NCI-H1048 (cell line): ENCODE data around the gene CTRB1.
"Not testable (repeated sequence)": the region's sequence is repeated elsewhere in the genome, so short reads cannot be mapped to it uniquely, and the experiment has no call there.

ENCODE experiments used
- DNase-seq: peaks from one replicate; lab custom pipeline; 2025; lab: John Stamatoyannopoulos, UW

Gene CTRB1

DNA sequence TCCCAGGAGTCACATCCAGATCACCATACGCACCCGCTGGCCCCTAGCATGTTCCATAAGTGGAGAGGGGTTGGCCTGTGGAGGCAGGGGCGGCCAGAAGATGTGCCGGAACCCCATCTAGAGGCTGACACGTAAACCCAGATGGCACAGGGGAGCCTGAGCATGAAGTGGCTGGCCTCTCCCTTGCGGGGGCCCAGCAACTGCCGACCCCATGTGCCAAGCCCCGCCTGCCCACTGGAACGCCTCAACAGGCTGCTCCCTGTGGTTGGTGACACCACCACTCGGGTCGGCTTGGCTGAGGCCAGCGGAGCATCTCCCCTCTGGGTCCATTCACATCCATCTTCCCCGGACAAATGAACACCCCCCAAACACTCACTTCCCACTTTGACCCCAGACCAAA, 23.2 kb downstream of the CTRB1 start:
- DNase-seq, result no peak

DNA sequence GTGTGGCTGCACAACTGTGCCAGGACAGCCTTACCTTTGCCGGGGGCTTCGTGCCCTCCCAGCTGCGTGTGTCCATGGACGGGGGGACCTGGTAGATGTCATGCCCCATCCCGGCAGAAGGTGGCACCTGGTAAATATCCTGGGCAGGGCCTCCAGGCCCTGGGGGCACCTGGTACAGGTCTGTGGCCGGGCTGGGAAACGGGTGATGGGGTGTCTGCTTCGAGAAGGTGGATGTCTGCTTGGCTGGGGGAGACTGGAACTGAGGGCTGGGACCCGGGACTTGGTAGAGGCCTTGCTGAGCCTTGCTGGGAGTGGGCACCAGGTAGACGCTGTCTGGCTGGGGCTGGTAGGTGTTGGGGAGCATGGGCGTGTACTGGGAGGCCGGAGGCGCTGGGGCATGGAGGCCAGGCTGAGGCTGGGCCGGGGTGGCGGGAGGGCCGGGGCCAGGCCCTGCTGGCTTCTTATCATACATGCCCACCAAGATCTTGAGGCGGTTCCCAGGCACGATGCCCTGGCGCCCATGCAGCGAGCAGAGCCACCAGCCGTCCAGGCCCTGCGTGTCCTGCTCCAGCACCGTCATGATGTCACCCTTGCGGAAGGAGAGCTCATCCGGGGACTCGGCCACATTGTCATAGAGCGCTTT, 23.8 kb downstream of the CTRB1 start:
- not testable (repeated sequence) for DNase-seq

DNA sequence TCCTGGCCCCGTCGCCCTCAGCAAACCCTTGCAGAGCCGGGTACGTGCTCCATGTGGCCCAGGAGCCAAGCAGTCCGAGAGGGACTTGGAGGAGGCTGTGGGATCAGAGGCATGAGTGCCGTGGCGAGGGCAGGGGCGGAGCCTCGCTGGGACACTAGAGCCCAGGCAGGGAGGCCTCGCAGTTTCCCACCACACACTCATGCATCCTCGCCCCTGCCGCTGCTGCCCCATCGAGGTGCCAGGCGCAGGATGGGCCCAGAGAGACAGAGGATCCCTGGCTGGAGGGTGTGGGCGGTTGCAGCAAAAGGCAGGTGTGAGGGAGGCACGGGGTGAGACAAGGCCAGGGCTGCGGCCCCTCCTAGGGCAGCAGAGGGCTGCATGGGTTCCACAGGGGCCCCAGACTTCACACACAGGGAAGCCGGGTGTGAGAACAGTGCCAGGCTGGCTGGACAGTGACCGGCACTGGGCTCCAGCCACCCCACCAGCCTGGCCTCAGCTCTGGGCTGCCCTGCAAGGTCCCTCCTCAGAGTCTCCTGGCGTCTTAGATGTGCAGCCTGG, 25.0 kb downstream of the CTRB1 start:
- DNase-seq, result no peak

DNA sequence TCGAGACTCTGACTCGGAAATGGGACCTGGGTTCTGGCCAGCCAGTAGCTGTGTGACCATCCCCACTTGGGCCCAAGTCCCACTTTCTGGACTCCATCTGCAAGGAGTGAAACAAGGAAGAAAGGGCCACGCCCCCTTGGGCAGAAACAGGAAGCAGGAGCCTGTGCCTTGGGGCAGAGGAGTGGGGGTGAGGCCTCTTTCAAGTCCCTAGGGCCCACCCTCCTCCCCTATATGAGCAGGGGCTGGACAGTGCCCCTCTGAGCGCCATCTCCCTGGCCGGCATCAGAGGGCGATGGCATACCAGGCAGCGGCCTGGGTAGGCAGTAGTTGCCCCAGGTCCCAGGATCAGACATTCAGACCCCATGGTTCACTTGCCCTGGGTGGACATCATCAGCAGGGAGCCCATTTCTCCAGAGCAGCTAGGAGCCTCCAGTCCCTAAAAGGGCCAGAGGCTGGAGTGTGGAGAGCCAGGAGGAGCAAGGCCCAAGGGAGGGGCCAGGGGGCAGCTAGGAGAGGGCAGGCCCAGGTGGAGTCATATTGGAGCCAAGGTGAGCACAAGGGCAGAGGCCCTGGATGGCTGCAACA, 25.5 kb downstream of the CTRB1 start:
- DNase-seq, result no peak

DNA sequence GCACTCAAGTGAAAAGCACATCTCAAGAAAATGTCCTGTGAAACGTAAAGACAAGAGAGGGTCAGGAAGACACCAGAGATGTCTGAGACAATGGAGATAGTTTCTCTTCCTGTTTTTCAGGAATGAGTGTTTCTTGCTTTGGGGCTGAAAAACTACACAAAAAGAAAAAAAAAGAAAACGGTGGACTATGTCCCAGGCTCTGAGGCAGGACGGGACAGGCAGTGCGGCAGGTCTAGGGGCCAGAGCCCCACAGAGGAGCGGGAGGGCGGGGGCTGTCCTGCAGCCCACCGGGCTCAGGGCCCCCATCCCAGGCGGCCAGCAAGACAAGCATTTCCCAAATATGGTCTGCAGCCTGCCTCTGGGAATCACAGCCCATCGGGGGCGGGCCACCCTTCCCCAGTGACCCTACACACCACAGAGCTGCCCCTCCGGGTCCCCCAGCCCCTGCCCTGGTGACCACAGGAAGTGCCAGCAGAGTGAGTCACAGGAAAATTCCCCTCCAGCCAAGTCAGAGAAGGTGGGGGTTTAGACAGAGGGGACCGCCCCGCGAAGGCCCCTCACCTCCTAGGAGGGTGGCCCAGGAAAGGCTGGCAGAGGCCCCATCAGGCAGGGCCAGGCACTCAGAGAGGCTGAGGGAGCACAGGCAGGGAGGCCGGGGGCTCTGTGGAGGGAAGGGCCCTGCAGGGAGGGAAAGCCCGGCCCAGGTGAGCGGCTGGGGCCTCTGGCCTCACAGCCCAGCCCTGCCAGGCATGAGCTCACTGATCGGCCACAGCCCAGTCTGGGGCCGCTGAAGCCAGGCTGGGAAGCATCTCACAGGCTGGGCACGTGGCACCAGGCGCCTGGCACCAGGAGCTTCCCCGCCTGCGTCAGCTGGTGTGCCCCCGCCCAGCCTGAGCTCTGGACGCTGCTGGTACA, 26.3 kb downstream of the CTRB1 start:
- no peak for DNase-seq

DNA sequence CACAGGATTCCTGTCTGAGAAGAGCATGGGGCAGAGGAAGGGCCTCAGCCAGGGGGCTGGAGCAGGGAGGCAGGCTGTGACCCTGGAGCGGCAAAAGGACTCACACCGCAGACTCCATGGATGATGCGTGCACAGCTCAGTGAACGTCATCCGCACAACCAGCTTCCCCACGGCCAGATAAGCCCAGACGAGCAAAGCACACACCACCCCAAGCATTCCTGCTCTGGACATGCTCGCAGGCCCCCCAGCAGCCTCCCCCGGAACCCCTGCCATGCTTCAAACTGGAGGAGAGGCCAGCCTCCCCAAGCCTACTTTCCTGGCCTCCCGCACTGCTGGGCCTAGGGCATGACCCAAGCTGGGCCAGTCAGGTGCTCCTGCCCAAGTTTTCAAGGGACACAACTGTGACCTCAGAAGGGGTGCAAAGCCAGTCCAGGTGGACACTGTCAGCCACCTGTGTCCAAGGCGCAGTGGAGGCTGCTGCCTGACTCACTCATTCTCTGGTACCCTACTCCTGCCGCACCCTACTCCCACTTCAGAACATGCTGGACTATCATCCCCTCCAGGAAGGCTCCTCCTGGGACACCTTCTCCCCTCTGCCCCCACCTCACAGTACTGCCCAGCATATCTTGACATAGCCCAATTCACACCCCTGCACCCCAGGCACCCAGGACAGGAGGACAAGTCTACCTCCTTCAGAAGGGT, 27.9 kb downstream of the CTRB1 start:
- no peak for DNase-seq

DNA sequence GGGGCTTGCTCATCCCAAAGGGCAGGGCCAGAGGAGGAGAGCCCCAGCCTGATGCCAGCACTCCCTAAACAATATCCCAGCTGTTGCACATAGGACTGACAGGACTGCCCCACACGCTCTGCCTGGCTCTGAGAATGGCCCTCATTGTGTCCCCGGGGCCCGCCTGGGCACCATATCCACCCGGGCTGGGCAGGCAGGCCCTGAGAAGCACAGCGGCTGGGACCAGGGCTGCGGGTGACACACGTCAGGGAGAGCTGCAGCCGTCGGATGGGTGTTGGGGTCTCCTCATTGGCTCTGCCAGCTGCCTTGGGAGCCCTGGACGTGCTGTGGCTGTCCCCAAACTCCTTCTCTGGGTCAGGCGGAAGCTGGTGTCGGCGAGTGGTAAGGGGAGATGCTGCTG, 28.5 kb downstream of the CTRB1 start:
- DNase-seq, result no peak

DNA sequence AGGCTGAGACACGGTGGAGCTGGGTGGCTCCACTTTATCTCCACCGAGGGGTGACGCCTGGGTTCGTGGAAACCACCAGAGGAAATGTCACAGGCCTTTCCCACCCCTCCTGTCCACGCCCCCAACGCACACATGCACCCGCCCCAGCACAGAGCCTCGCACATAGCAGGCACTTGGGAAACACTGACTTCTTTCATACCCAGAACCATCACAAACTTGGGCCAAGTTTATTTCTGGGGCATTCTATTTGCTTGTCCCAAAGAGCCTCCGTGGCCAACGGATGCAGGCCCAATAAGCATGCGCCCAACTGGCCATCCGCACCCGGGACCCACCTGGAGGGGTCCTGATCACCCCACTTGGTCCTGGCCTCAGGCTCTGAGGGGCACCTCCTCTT, 29.4 kb downstream of the CTRB1 start:
- DNase-seq, result no peak

DNA sequence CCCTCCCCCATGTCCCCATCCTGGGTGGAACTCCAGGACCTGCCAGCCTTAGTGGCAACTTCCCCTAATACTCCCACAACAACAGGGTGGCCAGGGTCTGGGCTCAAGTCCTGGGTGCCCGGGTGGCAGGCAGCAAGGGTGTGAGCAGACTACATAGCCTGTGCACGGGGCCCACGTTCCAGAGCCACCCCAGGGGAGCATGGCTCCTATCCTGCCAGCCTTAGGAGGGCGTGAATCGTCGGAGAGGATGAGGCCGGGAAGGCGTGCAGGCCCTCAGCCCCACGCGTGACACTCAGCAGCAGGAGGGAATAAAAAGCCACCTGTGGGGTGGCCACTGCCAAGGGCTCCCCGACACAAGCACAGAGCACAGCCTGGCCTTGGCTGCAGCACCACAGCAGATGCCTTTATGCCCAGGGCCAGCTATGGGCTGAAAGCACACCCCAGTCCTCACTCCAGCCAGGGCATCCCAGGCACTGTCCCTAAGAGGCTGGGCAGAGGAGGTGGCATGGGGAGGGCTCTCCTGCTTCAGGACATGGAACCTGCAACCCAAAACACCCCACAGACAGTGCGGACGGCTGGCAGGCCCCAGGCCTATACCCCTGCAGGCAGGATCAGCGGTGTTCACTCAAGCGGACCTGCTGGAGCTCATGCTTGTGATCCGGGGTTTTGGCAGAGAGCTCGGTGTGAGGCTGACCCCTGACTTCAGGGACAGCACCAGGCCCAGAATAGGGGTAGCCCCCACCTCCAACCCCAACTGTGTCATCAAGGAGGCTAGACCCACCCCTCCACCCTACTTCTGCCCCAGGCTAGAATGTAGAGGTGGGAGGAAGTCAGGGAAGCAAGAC, 30.0 kb downstream of the CTRB1 start:
- no peak for DNase-seq

DNA sequence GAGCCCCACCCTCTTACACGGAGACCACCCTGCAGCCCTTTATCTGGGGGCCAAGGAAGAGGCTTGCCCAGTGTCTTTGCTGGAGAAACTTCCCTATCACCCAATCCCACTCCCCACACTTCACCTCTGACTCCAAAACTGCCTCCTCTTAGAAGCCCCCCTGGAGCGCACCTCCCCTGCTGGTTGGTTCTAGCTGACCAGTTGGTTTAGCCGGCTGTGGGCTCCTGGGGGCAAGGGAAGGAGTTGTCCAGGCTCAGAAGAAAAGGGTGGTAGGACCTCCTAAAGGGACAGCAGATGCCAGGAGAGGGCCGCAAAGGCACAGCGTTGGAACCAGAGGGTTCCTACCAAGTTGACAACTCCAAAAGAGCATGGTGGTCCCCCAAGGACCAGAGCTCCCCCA, 30.7 kb downstream of the CTRB1 start:
- no peak for DNase-seq

DNA sequence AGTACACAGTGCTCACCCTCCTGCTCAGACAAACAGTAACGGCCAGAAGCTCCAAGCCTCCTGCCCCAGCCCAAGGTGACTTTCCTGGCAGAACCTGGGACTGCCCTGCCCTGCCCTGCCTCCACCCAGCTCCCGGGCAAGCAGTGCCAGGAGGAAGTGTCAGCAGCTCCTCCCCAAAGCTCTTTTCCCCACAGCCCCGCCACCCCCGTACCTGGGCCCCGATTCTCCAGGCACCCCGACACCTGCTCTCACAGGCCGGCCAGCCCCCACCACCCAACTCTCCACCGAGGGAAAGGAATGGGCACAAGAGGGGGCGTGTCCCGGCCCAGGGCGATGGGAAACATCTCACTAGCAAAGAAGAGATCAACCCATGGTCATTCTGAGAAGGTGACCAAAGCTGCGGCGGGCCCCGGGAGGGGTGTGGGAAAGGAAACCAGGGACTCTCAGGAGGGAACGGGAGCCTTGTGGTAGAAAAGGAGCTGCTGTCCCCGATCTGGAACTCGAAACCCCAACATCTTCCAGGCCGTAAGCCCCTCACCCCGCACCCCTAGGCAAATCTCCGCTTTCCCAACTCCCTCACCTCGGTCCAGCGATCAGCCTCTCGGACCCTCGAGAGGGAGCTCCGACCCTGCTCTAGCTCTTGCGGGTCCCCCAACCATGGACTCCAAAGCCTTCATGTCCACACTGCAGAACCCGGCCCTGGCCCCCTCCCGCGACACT, 31.5 kb downstream of the CTRB1 start:
- no peak for DNase-seq

DNA sequence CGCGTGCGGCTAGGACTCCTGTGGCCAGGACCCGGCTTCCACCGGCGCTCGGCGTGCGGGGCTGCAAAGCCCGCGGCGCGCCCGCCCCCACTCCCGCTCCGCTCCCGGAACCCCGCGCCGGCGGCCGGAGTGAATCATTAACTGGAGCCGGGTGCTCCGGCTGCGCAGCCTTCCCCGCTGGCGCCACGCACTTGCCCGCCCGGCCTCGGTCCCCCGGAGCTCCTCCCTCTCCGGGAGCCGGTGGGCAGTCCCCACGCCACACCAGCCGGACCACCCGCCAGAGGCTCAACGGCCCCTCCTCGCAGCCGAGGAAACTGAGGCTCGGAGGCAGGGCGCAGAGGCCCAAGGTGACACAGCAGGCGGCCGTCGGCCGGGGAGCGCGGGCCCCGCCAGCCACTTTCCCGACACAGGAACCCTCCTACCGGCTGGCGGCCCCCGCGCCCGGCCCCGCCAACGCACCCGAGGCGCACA, 32.1 kb downstream of the CTRB1 start:
- DNase-seq, result no peak

DNA sequence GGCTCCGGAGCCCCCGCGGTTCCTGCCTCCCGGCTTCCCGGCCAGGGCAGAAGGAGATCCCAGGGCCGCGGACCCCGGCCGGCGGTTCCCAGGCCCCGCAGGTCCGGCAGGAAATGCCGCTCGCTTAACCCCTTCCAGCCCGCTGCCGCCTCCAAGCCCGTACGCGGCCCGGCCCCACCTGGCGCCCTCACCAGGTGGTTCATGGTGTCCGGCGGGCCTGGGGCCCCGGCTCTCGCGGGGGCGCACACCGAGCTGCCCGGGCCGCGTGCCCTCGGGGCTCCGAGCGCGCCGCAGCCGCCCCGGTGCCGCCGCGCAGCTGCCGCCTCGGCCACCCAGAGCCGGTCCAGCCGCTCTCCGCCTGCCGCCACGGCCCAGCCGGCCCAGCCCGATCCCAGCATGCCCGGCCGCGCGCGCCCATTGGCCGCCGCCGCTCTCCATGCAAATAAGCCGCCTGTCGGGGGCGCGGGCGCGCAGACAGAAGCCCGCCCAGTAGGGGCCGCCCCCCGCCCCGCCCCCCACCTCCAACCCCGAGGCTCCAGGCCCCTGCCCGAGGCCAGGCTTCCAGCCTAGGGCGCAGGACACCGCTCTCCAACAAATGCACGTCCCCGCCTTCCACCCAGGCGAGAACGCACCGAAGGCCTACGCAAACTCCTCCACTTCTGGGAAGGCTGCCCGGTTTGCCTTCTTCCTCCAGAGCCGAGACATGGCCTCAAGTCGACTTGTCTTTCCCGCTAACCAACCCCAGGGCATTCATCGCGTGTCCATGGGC, 32.7 kb downstream of the CTRB1 start, which contains the start of gene BCAR1:
TSS of gene BCAR1 (minus strand) at position 345 of the 769 bp plus-strand sequence. CDS start at position 203, 142 bp downstream.
- peak; percentile 10 for DNase-seq

DNA sequence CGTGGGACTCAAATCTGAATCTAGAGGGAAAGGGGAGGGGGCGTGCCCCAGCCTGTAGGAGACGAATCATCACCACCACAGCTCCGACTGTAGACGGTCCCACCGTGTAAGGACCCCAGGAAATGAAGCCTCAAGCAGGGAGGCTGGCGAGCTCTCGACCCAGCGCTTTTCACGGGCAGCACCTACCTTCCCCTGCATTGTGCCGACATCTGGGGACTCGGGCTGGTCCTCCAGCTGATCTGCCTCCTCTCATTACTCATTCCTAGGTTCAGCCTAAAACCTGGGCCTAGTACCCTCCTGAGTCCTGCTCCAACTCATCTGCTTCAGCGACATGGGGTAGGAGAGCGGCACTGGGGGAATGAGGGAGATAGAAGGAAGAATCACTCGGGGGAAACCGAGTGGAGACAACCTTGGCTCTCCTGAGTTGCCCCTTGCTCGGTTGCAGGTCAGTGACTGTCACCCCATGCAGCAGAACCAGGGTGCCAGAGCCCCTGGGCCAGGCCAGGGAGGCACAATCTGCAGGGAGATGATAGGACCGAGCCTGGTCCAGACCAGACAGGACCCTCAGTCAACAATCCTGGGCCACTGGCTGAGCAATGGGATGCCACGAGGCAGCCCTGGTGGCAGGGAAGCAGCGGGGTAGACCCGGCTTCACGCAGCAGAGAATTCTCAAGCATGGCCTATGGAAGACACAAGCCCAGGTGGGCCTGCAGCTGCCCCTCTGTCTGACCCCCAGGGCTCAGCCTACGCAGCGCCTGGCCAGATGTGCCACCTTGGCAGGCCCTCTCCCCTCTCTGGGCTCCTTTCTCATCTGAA, 33.5 kb downstream of the CTRB1 start:
- DNase-seq, result no peak

DNA sequence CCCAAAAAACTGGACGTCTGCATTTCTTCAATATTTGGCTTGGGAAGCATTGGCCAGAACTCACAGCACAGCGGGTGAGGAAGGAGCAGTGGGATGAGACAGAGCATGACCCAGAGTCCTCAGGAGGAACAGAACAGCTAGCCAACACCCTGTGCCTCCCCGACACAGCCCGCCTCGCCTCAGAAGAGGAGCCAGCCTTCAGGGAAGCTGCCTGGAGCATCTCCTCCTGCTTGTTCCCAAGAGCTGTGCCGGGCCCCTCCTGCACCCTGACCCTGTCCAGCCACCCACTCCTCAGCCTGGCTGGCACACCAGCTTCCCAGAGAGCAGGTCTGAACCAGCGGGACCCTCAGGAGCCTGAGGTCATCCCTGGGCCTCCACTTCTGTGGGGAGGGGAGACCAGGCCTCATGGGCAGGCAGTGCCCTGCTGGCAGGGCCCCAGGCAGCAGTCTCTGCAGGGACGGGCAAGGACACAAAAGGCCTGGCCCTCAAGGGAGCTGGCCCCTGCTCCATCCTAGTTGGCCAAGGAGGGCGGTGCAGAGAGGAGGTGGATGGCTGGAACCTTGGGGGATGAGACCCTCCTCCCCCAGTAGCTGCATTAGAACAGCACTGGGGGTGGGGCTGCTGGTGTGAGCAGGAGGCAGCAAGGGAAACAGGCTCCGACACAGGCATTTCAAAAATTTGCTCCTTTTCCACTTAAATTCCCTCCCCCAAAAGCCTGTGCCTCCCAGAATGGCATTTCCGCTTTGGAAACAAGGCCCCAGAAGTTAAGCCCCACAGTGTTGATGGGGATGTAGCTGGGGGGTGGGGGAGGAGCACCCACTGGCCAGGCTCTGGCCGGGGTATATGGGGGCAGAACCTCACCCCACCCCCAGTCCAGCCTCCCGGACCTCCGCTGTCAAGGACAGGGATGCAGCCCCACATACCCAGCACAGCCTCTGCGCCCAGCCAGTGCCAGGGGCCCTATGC, 34.4 kb downstream of the CTRB1 start:
- no peak for DNase-seq

DNA sequence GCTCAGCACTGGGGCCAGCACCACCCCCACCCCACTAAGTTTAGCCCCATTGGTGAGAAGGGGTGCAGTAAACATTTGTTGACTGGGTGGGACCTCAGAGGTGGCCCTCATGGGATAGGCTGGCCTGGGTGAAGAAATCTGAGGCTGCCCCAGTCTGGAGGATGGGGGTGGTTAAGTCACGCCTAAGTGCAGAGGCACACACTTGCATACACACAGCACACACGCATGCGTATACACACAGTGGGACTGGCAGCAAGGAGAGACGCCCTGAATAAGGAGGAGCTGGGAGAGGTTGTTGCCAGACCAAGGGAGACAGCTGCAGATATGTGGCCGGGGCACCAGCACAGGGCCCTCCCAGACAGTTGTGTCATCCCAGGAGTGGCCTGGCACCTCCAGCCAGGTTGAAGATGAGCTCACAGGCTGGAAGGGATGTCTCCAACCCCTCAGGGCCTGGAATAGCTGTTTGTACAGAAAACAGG, 35.6 kb downstream of the CTRB1 start:
- no peak for DNase-seq

DNA sequence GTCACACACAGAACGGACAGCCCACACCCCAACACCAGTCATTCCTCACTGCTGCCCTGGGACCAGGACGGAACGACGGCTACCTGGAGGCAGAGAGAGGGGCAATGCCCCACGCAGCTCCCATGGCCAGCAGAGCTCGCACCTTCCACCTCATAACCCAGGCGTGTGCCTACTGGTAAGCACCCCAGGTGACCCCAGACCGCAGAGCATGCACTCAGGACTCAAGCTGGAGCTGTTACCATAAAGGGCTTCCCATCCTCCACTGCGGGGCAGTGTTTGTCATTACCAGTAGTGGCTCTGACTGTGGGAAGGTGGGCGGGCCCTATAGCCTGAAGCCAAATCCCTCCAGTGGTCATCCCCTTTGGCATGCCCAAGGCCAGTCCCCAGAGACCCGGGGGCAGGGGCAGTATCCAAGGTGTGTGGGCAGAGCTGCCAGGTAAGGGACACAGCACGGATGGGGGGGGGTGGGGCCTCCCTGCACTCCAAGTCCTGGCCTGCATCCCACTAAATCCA, 37.3 kb downstream of the CTRB1 start:
- DNase-seq, result no peak
